Activated B cell treated with CpG ODN at 0.5 μM for 24 hours (primary cell): ENCODE measurements around the gene USPL1. TPM values are rescaled to one million over a fixed set of nuclear protein-coding genes. Genes with fewer than 3 reads are reported as not detected.
A peak's percentile ranks its signal among the peaks of the same experiment; 100 is the strongest.
"Not testable (repeated sequence)": the region's sequence is repeated elsewhere in the genome, so short reads cannot be mapped to it uniquely, and the experiment has no call there.

ENCODE experiments used
- ATAC-seq: fragments of 200-7000 bp; cut with Tn5 transposase; one replicate; pipeline ENCODE4 v1.10.0; 2021; ENCODE audit warnings: low read depth, mild to moderate bottlenecking, moderate library complexity
- CTCF ChIA-PET: fragments of 350-600 bp; sonication (Branson Sonifier 250); formaldehyde crosslinking; loops from one replicate; lab custom pipeline; 2021; ENCODE audit warnings: antibody characterized with exemption; lab: Charles Lee
- POLR2A ChIA-PET: fragments of 350-600 bp; sonication (Branson Sonifier 250); formaldehyde crosslinking; loops from one replicate; lab custom pipeline; 2021; ENCODE audit warnings: antibody characterized with exemption; lab: Charles Lee
- DNase-seq: peaks from one replicate; pipeline ENCODE4 v3.0.0; 2022
- H3K27ac Mint-ChIP-seq: one replicate; pipeline ENCODE4 v1.8.0; 2020; ENCODE audit warnings: mixed read lengths
- H3K27me3 Mint-ChIP-seq: one replicate; pipeline ENCODE4 v1.8.0; 2021; ENCODE audit warnings: mixed read lengths
- H3K36me3 Mint-ChIP-seq: one replicate; pipeline ENCODE4 v1.8.0; 2021; ENCODE audit warnings: low read depth, mixed read lengths
- H3K4me1 Mint-ChIP-seq: one replicate; pipeline ENCODE4 v1.8.0; 2021; ENCODE audit warnings: mixed read lengths
- H3K4me3 Mint-ChIP-seq: one replicate; pipeline ENCODE4 v1.8.0; 2020; ENCODE audit warnings: mild to moderate bottlenecking, mixed read lengths
- H3K9me3 Mint-ChIP-seq: one replicate; pipeline ENCODE4 v1.8.0; 2020; ENCODE audit warnings: mixed read lengths
- CTCF ChIP-seq: fragments of 200-600 bp; IDR thresholded peaks from one replicate; pipeline ENCODE4 v1.8.0; 2022; ENCODE audit warnings: antibody characterized with exemption, mild to moderate bottlenecking
- intact Hi-C: fragments of 100-400 bp; cut with micrococcal nuclease; formaldehyde crosslinking; loops from one replicate; pipeline ENCODE4 v1.15.1; 2024
- total RNA-seq: library from RNA; stranded (reverse); gene quantifications from 2 replicates; pipeline ENCODE4 v1.2.3, GENCODE V29; 2022

The USPL1 gene
- total RNA-seq, 1 donor from 2014 or later = 33.6 TPM

GRCh38 chr13:30638301-30638700 lies 20.6 kb downstream of the USPL1 start:
- Mint-ChIP-seq H3K4me1 (peaks cover 37% of the 10 kb centered on the region), H3K36me3 (peaks cover 81% of the 10 kb centered on the region), H3K9me3 (no peaks in the 10 kb centered on the region), H3K4me3 (no peak overlapping the region), H3K27me3 (no peaks in the 10 kb centered on the region), H3K27ac (no peak overlapping the region)
- TF ChIP-seq CTCF = no peak
- ChIA-PET POLR2A (interaction anchor here (1.7 kb wide), 1 partner anchor 21 kb away, joined by 9 read pairs; the partner anchor contains the start of gene USPL1), CTCF (interaction anchor here (1.5 kb wide), 1 partner anchor 506 kb away, joined by 4 read pairs; no protein-coding TSS in a partner anchor)
- ATAC-seq = no peak
- no peak for DNase-seq
- intact Hi-C loops = no loop called here

- H3K9me3 Mint-ChIP-seq = no peaks in the 10 kb centered on the region
- peaks cover 30% of the 10 kb centered on the region for H3K4me1 Mint-ChIP-seq
- no peak for TF ChIP-seq CTCF
- intact Hi-C loops = loop anchor here (10.0 kb wide), 1 partner anchor 165 kb away; no protein-coding TSS in a partner anchor
- ATAC-seq (no peak), DNase-seq (no peak)
- H3K4me3 Mint-ChIP-seq = no peak overlapping the region
- no peak overlapping the region for H3K27ac Mint-ChIP-seq
- peaks cover 76% of the 10 kb centered on the region for H3K36me3 Mint-ChIP-seq
- no peaks in the 10 kb centered on the region for H3K27me3 Mint-ChIP-seq
- ChIA-PET POLR2A (interaction anchor here (0.6 to 0.9 kb wide), 2 partner anchors 22 to 210 kb away, joined by 3 to 5 read pairs; partner anchors contain the start of gene USPL1), CTCF (no interaction called here)
Measured at GRCh38 chr13:30639671-30640070, 22.0 kb downstream of the USPL1 start.

- H3K36me3 Mint-ChIP-seq = peaks cover 76% of the 10 kb centered on the region
- intact Hi-C loops = loop anchor here (10.0 kb wide), 1 partner anchor 164 kb away; no protein-coding TSS in a partner anchor
Measured at GRCh38 chr13:30641173-30641572, 23.5 kb downstream of the USPL1 start.

GRCh38 chr13:30645629-30646028 lies 27.9 kb downstream of the USPL1 start:
- Mint-ChIP-seq H3K4me3 (no peak overlapping the region), H3K4me1 (peaks cover 32% of the 10 kb centered on the region), H3K36me3 (peaks cover 83% of the 10 kb centered on the region), H3K27ac (no peak overlapping the region), H3K27me3 (no peaks in the 10 kb centered on the region), H3K9me3 (no peaks in the 10 kb centered on the region)
- intact Hi-C loops = loop anchor here (10.0 kb wide), 1 partner anchor 159 kb away; no protein-coding TSS in a partner anchor
- POLR2A ChIA-PET = interaction anchor here (1.2 kb wide), 1 partner anchor 28 kb away, joined by 3 read pairs; the partner anchor contains the start of gene USPL1
- CTCF ChIA-PET = interaction anchor here (0.7 to 1.1 kb wide), 2 partner anchors 160 to 513 kb away, joined by 3 to 4 read pairs; no protein-coding TSS in a partner anchor
- DNase-seq (no peak), ATAC-seq (no peak)
- TF ChIP-seq CTCF = no peak

More at GRCh38 chr13:30641173-30641572, 23.5 kb downstream of the USPL1 start:
- peak overlapping the region; percentile 12 for H3K27ac Mint-ChIP-seq
- H3K4me1 Mint-ChIP-seq = peaks cover 19% of the 10 kb centered on the region
- POLR2A ChIA-PET = interaction anchor here (0.5 to 1.3 kb wide), 2 partner anchors 14 to 24 kb away, joined by 4 read pairs; partner anchors contain the start of gene USPL1
- H3K9me3 Mint-ChIP-seq, DNase-seq, CTCF ChIA-PET, H3K4me3 Mint-ChIP-seq, ATAC-seq, H3K27me3 Mint-ChIP-seq: not testable (repeated sequence)

- TF ChIP-seq CTCF = no peak
- Mint-ChIP-seq H3K36me3 (peaks cover 84% of the 10 kb centered on the region), H3K4me1 (peaks cover 25% of the 10 kb centered on the region), H3K9me3 (no peaks in the 10 kb centered on the region), H3K27me3 (no peaks in the 10 kb centered on the region), H3K27ac (peak overlapping the region; percentile 80), H3K4me3 (no peak overlapping the region)
- ChIA-PET POLR2A (no interaction called here), CTCF (interaction anchor here (0.8 kb wide), 1 partner anchor 515 kb away, joined by 3 read pairs; no protein-coding TSS in a partner anchor)
- ATAC-seq (no peak), DNase-seq (no peak)
- intact Hi-C loops = loop anchor here (10.0 kb wide), 1 partner anchor 157 kb away; no protein-coding TSS in a partner anchor
Measured at GRCh38 chr13:30647420-30647819, 29.7 kb downstream of the USPL1 start.
